ENCODE data around the gene ALDH2.
"Not testable (repeated sequence)": the region's sequence is repeated elsewhere in the genome, so short reads cannot be mapped to it uniquely, and the experiment has no call there.

ALDH2 gene

DNA sequence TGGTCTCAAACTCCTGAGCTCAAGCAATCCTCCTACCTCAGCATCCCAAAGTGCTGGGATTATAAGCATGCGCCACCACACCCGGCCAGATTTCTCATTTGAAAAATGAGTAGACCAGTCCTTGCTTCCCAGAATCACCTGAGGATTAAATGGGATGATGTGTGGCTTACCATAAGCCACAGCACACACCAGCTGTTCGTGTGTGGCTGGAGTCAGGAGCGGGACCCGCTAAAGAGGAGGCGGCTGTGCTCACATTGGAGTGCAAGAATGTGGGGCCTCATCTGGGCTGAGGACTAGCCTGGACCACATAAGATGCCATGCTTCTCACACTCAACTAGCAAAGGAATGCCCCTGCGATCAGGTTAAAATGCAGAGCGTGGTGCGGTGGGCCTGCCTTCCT is 6.7 kb upstream of the ALDH2 start:
- no peak for DNase-seq

DNA sequence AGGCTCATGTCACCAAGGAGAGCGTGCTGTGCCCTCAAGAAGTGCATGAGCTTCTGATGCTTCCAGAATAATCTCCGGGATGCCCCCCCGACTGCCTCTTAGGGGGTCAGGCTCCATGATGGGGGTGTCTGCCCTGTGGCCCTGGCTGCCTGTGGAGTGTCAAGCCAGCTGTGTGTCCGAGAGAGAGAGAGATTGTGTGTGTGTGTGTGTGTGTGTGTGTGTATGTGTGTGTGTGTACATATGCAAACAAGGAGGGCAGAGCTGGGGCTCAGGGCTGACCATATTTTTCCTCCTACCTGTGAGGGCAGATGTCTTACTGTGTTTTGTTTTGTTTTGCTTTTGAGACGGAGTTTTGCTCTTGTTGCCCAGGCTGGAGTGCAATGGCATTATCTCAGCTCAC is 5.6 kb upstream of the ALDH2 start:
- DNase-seq = no peak

DNA sequence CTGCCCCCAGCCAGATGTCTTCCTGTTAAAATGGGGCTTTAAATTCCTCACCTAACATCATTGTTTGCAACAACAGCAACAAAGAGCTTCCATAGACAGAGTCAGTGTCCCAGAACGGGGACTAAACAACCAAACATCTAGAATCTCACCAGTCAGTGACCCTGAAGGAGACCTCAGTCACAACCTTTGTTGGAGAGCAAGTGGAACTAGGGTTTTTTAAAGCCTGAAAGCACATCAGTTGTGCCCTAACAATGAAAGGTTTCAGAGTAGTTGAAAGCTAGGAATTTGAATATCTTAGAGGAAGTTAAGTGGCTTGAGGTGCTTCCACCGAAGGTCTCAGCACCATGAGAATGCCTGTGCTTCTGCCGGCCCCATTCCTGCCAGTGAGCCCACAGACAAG is 5.0 kb upstream of the ALDH2 start:
- no peak for DNase-seq

DNA sequence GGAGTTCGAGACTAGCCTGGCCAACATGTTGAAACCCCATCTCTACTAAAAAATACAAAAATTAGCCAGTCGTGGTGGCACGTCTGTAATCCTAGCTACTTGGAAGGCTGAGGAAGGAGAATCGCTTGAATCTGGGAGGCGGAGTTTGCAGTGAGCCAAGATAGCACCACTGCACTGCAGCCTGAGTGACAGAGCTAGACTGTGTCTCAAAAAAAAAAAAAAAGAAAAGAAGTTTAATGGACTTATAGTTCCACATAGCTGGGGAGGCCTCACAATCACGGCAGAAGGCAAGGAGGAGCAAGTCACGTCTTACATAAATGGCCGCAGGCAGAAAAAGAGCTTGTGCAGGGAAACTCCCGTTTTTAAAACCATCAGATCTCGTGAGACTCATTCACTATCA is 3.2 kb upstream of the ALDH2 start:
- DNase-seq = not testable (repeated sequence)

DNA sequence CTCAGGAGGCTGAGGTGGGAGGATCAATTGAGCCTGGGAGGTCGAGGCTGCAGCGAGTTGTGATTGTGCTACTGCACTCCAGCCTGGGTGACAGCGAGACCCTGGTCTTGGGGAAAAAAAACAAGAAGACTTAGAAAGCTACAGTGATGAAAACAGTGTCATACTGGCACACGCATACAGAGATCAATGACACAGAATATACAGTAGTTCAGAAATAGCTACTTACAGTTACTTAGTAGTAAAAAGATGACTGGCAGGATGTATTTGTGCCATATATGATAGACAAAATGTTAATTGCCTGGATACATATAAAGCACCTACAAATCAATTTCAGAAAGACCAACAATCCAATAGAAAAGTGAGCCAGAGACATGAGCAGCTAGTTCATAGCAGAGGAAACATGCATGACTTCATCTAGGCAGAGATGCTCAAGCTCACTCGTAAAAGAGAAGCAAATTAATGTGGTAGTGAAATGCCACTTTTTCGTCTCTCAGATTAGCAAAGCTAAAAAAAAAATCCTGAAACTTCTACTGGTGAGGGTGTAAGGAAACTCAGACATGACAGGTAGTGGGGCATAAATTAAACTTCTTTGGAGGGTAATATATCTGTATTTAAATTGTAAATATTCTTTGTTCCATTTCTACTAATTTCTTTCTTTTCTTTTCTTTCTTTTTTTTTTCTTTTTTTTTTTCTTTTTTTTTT is 2.5 kb upstream of the ALDH2 start:
- DNase-seq = no peak

DNA sequence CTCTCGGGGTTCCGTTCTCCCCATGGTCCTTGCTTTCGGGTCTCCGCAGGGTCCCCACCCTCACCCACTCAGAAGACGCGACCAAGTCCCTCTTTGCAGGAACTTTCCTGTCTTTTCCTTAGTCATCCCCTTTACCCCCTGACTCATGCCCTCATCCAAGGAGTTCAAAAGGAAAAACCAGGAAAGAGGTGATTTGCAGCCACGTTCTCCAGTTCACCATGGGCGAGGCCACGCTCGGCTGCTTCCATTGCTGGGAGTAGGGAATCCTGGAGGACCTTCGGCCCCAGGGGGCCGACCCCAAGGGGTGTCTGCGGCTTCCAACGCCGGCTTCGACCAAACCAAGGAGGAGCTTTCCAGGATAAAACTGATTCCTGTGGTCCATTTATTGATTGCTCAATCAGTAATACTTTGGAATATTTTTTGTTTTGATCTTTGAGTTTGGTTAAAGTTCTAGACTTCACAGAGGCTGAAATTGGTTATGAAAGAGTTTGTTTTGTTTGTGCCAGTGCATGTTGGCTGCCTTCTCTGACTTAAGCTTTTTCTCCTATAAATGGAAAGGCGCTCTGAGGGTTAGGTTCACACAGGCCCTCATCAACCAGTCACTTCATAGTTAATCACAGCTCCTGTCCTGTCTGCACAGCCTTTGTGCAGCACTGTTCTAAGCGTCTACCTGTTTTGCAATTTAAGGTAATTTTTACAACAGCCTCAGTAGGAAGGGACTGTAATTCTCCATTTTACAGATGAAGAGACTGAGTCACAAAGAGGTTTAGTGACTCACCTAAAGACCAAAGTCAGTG is 827 bp downstream of the ALDH2 start:
- DNase-seq = no peak

DNA sequence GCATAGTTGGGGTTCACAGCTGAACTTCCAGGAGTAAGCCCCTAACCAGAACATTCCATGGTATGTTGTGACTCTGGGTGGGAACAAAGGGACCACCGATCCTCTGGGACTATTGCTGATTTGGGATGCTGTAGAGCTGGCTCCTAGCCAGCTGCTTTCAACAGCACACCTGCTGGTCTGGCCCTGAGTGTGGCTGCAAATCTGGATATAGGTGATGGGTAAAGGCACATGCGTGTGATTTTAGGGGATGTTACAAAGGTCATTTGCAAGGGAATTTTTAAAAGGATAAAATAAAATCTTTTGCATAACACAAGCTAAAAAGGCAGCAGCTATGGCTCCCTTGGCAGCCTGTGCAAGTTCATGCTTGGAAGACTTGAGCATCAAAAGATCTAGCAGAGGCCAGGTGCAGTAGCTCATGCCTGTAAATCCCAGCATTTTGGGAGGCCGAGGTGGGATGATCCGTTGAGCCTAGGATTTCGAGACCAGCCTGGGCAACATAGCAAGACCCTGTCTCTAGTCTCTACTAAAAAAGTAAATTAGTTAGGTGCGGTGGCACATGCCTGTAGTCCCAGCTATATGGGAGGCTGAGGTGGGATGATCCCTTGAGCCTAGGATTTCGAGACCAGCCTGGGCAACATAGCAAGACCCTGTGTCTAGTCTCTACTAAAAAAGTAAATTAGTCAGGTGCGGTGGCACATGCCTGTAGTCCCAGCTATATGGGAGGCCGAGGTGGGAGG is 1.6 kb downstream of the ALDH2 start:
- DNase-seq = no peak

DNA sequence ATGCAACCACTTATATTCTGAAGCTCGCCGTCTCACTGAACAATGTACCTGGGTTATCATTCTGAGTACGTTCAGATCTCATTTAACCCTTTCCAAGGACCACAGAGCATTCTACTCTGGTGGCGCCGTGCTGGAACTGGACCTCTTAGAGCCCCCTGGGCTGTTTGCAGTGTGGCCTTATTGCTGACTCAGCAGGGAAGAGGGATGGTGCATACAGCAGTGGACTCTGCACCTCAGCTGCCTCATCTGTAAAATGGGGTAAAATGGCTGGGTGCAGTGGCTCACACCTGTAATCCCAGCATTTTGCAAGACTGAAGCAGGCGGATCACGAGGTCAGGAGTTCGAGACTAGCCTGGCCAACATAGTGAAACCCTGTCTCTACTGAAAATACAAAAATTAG is 2.9 kb downstream of the ALDH2 start:
- DNase-seq = no peak

DNA sequence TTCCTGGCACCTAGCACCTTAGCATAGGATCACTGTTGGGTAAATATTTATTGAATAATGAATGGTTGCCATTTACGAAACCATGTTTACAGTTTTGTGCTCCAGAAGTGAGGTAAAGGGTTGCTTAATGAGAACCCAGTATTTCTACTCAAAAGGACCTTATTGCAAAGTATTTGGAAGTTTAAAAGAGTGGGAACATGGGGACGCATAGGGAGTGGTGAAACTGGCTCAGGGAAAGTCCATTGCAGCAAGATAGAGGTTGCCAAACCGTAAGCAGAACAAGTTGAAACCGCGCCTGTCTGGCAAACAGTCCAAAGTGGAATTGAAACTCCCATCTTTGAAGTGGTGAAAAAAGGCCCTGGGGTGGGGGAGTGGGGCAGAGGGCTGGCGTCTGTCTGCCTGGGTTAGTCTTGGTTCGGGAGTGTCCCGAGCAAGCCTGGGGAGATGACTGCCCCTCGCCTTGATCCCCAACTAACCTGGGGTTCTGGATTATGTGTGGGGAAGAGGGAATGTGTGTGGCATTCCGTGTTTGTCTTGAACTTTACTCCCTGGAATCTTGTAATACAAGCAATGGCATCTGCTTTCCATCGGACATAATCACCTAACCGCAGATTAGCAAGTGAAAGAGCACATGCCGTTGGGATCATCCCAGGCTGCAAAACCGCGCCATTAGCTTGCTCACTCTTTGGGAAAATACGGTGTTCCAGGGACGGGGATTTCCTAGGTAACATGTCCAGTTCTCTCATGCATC is 7.2 kb downstream of the ALDH2 start:
- DNase-seq = no peak

DNA sequence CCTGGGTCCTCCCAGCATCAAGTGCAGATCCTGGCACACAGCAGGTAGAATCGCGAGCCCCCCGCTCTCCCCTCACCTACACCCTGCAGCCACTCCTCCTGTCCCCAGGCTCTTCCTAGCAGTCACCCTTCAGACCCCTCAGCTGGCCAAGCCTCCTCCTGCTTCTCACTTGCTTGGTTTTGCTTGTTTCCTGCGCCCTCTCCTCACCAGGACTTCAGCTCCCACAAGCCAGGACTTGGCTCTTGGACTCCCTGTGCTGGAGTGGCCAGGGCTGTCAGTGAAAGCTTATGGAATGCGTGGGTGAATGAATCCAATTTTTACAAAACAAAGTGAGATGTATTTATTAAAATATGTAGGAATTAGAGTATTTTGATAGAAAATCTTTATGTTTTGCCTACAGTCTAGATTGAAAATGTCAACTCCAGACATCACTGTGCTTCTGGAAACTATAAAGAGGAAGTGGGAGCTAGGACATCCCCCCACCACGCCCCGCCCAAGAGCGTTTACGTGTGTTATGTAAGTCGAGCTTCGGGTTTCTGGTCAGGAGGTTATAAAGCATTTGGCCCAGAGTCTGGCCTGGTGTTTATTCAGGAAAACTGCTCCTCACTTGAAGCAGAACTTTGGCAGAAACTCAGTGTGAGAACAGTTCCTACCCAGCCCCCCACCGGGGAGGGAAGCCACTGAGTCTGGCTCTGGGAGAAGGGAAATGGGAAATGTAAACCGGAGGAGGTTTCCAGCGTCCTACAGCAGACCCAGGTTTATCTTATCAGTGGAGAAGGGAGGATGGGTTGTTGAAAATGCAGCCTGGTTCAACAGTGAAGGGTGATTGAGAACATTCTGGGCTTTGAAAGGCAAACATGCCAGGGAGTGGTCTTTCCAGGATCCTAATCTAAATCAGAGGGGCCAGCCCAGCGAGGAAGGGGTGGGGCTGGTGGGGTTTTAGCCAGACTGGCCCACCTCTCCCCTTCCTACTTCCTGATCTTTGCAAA is 8.8 kb downstream of the ALDH2 start:
- no peak for DNase-seq

DNA sequence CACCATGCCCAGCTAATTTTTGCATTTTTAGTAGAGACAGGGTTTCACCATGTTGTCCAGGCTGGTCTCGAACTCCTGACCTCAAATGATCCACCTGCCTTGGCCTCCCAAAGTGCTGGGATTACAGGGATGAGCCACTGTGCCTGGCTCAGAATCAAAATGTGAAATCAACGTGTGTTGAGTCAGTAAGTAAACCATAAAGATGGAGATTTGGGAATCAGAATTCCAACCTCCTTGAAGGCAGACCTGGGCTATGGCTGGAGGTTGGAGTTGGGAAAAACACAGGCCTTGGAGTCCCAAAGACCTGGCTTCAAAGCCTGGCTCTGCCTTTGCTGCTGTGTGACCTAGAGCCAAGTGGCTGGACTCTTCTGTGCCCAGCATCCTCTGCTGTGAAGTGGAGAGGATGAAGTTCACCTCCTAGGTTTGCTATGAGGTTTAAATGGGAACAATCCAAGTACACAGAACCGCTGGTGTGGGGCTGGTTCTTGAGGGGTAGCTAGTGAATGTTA is 10.2 kb downstream of the ALDH2 start:
- no peak for DNase-seq

DNA sequence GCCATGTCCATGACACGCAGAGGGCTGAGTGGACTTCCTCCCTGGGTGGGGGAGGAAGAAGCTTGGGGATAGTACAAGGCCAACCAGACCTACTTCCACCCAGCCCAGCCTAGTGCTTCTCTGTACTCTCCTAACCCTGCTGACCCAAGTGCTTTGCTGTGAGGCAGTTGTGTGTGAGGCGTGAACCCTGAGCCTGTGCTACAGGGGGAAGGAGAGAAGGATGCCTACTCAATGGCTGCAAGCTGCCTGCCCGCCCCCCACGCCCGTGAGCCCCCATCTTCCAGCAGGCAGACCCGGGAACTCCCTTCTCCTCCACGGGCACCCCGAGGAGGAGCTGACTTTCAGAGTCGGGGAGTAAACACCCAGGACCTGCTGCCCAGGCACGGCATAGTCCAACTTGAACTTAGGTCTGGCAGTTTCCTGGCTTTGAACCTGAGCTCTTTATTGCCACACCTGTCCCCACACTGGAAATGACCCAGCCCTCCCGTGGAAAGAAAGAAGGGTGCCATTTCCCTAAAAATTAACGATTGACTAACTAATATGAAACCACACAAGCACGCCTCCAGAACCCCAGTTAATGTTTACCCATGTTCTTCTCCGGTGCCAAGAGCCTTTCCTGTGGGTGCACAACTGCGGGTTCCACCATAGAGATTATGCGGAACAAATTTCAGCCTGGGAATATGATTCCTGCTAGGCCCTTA is 10.8 kb downstream of the ALDH2 start:
- DNase-seq = no peak

DNA sequence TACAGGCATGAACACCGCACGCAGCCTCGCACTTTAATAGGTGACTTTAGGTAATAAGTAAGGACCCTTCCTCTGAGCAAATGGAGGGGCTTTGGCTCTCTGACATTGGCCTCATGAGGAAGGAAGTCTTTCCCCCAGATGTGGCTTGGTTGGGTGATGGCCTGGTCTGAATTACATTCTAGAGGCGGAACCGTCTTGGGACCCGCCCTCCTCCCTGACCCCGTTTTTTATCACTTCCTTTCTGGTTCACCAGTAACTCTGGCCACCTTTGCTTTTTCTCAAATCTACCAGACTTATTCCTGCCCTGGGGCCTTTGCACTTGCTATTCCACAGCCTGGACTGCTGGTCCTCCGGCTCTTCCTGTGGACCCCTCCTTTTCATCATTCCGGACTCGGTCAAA is 13.4 kb downstream of the ALDH2 start:
- DNase-seq = no peak

DNA sequence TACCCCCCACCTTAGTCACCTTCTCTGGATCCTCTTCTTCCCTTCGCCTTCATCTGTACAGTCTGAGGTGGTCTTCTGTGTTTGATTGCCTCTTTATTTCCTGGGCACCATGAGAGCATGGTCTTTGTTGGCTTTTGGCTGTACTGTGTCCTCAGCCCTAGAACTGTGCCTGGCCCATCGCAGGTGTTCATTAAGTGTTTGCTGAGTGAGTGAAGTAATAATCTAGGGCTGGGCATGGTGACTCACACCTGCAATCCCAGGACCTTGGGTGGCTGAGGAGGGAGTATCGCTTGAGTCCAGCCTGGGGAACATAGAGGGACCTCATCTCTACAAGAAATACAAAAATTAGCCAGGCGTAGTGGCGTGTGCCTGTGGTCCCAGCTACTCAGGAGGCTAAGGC is 13.9 kb downstream of the ALDH2 start:
- DNase-seq = no peak

DNA sequence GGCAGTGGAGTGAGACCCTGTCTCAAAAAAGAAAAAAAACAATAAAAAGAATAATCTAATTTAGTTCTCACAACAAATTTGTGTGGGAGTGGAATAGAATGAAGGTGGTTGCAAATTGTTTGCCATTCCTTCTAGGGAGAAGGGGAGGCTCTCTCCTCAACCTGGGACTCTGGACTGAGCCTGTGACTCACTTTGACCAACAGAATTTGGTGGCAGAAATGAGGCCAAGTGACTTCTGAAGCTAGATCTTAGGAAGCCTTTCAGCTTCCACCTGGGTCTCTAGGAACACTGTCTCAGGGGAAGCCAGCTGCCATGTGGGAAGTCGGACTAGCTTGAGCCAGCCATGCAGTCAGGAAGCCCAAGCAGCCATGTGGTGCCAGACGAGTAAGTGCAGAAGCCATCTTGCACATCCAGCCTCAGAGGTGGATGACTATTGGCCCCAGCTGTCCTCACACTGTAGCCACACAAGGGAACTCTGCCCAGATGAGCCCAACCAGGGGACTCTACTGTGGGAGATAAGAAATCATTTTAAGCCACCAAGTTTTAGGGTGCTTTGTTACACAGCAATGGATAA is 14.4 kb downstream of the ALDH2 start:
- DNase-seq = no peak

DNA sequence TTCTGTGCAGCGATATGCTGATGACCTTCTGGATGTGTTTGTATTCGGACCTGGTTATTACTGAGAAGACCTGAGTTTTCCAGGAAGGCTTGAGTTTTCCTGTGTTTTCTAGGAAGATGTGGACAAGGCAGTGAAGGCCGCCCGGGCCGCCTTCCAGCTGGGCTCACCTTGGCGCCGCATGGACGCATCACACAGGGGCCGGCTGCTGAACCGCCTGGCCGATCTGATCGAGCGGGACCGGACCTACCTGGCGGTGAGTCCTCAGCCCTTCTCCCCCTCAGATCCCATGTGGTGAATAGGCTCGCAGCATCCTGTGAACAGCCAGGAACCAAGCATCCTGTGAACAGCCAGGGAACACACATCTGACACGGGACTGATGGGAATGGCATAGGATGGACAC is 16.3 kb downstream of the ALDH2 start:
- DNase-seq = no peak

DNA sequence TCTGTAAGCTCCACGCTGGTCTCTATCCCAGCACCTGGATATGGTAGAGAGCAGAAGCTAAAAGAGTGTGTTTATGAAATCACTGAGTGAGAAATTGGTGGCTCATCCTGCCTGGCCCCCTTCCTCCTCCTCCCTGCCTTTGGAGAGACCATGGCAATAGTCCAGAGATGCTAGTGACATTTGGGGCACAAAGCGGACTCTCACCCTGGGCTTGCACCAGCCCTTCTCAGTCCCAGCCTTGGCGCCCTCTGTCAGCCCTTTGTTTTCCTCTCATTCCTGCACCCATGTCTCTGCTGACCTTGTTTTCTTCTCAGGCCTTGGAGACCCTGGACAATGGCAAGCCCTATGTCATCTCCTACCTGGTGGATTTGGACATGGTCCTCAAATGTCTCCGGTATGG is 18.2 kb downstream of the ALDH2 start:
- DNase-seq = no peak

DNA sequence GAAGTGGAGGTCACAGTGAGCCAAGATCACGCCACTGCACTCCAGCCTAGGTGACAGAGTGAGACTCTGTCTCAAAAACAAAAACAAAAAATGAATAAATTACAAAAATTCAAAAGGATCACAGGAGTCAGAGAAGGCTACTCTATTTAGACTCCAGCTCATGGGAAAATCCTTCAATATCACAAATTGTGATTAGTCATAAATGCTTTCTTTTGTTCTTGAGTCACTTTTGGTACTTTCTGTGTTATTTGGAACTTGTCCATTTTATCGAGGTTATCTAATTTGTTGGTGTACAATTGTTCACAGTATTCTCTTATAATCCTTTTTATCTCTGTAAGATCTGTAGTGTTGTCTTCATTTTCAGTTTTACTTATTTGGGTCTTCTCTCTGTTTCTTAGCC is 18.9 kb downstream of the ALDH2 start:
- DNase-seq = no peak

DNA sequence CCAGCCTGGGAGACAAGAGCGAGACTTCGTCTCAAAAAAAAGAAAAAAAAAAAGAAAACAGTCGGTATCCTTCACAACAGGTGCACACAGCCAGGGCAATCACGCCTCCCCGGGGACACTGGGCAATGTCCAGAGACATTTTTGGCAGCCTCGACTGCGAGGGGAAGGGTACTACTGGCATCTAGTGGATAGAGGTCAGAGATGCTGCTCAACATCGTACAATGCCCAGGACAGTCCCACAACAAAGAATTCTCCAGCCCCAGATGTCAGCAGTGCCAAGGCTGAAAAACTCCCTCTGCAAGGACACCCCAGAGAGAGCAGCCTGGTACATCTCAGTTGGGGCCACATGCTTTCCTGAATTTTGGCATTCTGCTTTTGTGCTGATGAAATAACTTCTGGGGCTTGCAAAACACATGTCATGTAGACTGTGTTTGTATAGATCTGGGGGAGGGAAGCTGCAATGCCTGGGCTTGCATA is 21.5 kb downstream of the ALDH2 start:
- no peak for DNase-seq

DNA sequence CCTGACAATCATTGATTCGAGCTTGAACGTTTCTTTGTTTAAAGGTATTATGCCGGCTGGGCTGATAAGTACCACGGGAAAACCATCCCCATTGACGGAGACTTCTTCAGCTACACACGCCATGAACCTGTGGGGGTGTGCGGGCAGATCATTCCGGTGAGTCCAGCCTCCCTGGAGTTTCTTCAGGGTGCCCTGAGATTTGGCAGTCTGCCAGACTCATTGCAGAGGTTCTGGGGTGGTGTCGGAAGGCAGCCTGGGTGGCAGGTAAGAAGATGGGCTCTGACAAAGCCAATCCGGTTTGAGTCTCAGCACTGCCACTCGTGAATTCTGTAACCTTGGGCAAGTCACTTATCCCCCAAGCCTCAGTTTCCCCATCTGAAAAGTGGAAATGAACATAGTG is 23.0 kb downstream of the ALDH2 start:
- DNase-seq = no peak

DNA sequence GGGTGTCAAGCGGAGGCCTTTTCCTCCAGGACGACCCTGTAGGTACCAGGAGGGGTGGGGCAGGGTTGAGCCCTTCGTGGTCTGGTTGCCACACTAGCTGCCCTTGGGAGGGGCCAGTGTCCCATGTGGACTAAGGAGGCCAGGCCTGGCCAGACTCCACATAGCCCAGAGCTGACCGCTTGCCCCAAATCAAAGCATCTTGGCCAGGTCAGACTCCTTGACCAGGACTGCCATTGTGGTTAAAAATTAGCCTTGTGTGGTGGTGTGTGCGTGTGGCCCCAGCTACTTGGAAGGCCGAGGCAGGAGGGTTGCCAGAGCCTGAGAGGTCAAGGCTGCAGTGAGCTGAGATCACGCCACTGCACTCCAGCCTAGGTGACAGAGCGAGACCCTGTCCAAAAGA is 24.8 kb downstream of the ALDH2 start:
- no peak for DNase-seq

All from NCI-H2107 (cell line).